Panc1 (cell line): ENCODE results near the gene CPNE9. TPM values are rescaled to one million over a fixed set of nuclear protein-coding genes. Genes with fewer than 3 reads are reported as not detected.

Source experiments
- ATAC-seq: fragments of 200-7000 bp; cut with Tn5 transposase; 2 replicates; pipeline ENCODE4 v1.9.1; 2020; ENCODE audit warnings: mild to moderate bottlenecking, moderate library complexity
- BruUV-seq: library from RNA; stranded (reverse); fragments of 400-500 nt; replicated peaks from 2 replicates; lab custom pipeline; 2021; lab: Mats Ljungman, UMichigan
- CTCF ChIA-PET: fragments of 300-600 bp; sonication (Branson Sonifier 250); formaldehyde crosslinking; loops from one replicate; lab custom pipeline; 2022; ENCODE audit warnings: antibody characterized with exemption; lab: Charles Lee
- POLR2A ChIA-PET: fragments of 300-600 bp; sonication (Branson Sonifier 250); formaldehyde crosslinking; loops from one replicate; lab custom pipeline; 2022; ENCODE audit warnings: antibody characterized with exemption; lab: Charles Lee
- DNase-seq: peaks from one replicate; pipeline ENCODE4 v3.0.0-alpha.2; 2010; ENCODE audit warnings: low read depth, low spot score
- H3K27ac ChIP-seq: 2 replicates; pipeline ENCODE4 v1.5.1; 2011; ENCODE audit warnings: mild to moderate bottlenecking, low read length, inconsistent platforms
- H3K27me3 ChIP-seq: fragments of 200-500 bp; sonication (Bioruptor generic); 2 replicates; pipeline ENCODE4 v1.6.0; 2014; ENCODE audit warnings: low read length, inconsistent platforms; ENCODE audit not compliant: control insufficient read depth, insufficient read depth
- H3K36me3 ChIP-seq: fragments of 200-500 bp; sonication (Bioruptor generic); 2 replicates; pipeline ENCODE4 v1.5.1; 2014; ENCODE audit warnings: inconsistent platforms, mild to moderate bottlenecking, low read length, moderate library complexity; ENCODE audit not compliant: control insufficient read depth, insufficient read depth
- H3K4me1 ChIP-seq: 2 replicates; pipeline ENCODE4 v1.5.1; 2011; ENCODE audit warnings: inconsistent platforms, mild to moderate bottlenecking, low read length, moderate library complexity; ENCODE audit not compliant: control insufficient read depth, insufficient read depth
- H3K4me3 ChIP-seq, 2 experiments: 2 replicates each; pipeline ENCODE4 v1.5.1; 2011 to 2012; ENCODE audit warnings: low read depth in 2 of 2, low read length in 2 of 2, mild to moderate bottlenecking in 2 of 2, inconsistent platforms in 1 of 2, moderate library complexity in 1 of 2
- H3K9me3 ChIP-seq: fragments of 200-500 bp; sonication (Bioruptor generic); 2 replicates; pipeline ENCODE4 v1.5.1; 2014; ENCODE audit warnings: low read depth, mild to moderate bottlenecking, inconsistent platforms, low read length, moderate library complexity; ENCODE audit not compliant: control insufficient read depth, insufficient read depth
- POLR2AphosphoS5 ChIP-seq: IDR thresholded peaks from 2 replicates; pipeline ENCODE4 v1.6.1; 2012; ENCODE audit warnings: mild to moderate bottlenecking, low read depth, low read length, moderate library complexity
- SIN3A ChIP-seq: IDR thresholded peaks from 2 replicates; pipeline ENCODE4 v1.6.1; 2012; ENCODE audit warnings: low read depth, mild to moderate bottlenecking, low read length, moderate library complexity, borderline replicate concordance; ENCODE audit not compliant: insufficient read depth
- TCF7L2 ChIP-seq: IDR thresholded peaks from 2 replicates; pipeline ENCODE4 v1.6.1; 2011; ENCODE audit warnings: mild to moderate bottlenecking, low read depth, low read length, inconsistent platforms
- in situ Hi-C: cut with HindIII; loops from 2 replicates; pipeline ENCODE4 v1.10.0; 2016; ENCODE audit warnings: low sequenced_read_pairs, low pct_unique_long_range_greater_than_20kb
- intact Hi-C: fragments of 100-400 bp; cut with micrococcal nuclease; formaldehyde crosslinking; loops from one replicate; pipeline ENCODE4 v1.10.0; 2022; ENCODE audit not compliant: unreplicated experiment
- total RNA-seq: library from RNA; stranded (reverse); gene quantifications from one replicate; pipeline ENCODE4 v1.2.1, GENCODE V29; 2021; ENCODE audit not compliant: unreplicated experiment
- TF ChIP-seq, protein P1 (sequence below): fragments of 450-650 bp; IDR thresholded peaks from 2 replicates; pipeline ENCODE4 v1.5.1; 2017; ENCODE audit warnings: mild to moderate bottlenecking
- TF ChIP-seq, protein P2 (sequence below), 2 experiments: IDR thresholded peaks; 2 replicates each; pipeline ENCODE4 v1.6.1; 2011 to 2012; ENCODE audit warnings: low read depth in 2 of 2, control low read depth in 1 of 2, low read length in 1 of 2, mild to moderate bottlenecking in 1 of 2, moderate library complexity in 1 of 2; ENCODE audit not compliant: insufficient read depth in 1 of 2

CPNE9 gene
- total RNA-seq, 1 experiment from 2014 or later: 0.13 TPM

DNA sequence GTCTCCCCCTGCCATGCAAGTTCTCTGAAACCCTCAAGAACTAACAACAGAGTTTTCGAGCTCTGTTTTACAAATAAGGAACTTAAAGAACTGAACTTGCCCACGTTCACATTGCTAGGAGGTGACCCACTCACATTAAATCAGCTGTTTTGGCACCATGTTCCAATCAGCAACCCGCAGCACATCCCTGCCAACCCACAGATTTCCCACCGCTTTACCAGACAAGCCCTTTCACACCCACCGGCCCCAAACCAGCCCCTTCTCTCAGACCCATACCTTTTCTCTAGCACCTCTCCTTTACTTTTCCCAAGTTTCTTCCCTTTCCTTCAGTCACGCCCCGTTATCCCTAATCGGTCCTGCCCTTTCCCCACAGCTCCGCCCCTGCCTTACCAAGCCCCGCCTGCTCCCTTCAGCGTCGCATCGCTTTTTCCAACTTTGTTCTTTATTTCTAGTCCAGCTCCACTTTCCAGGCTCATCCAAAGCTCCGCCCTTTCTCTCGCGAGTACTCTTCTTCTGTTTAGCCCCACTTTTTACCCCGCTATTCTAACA, 27.1 kb downstream of the CPNE9 start:
- CTCF ChIA-PET: interaction anchor here (0.6 to 1.2 kb wide), 4 partner anchors 84 to 532 kb away, joined by 3 to 5 read pairs (median 4); no protein-coding TSS in a partner anchor
- DNase-seq: no peak
- ATAC-seq: peak; percentile 88
- no TSS peak for BruUV-seq
- in situ Hi-C loops (no loop called here), intact Hi-C loops (no loop called here)
- Histone ChIP-seq H3K27me3 (no peaks in the 10 kb centered on the region), H3K4me1 (peaks cover 7% of the 10 kb centered on the region; the same call in 1 of the 2 replicates), H3K4me3 (peak overlapping the region; percentile 69 to 84), H3K36me3 (no peaks in the 10 kb centered on the region; the same call in 1 of the 2 replicates), H3K9me3 (no peaks in the 10 kb centered on the region), H3K27ac (peak overlapping the region; percentile 74)
- POLR2A ChIA-PET: interaction anchor here (0.7 kb wide), 1 partner anchor 183 kb away, joined by 4 read pairs; no protein-coding TSS in a partner anchor
- TF ChIP-seq SIN3A: no peak
- no peak for TF ChIP-seq TCF7L2
- TF ChIP-seq, protein P1, sequence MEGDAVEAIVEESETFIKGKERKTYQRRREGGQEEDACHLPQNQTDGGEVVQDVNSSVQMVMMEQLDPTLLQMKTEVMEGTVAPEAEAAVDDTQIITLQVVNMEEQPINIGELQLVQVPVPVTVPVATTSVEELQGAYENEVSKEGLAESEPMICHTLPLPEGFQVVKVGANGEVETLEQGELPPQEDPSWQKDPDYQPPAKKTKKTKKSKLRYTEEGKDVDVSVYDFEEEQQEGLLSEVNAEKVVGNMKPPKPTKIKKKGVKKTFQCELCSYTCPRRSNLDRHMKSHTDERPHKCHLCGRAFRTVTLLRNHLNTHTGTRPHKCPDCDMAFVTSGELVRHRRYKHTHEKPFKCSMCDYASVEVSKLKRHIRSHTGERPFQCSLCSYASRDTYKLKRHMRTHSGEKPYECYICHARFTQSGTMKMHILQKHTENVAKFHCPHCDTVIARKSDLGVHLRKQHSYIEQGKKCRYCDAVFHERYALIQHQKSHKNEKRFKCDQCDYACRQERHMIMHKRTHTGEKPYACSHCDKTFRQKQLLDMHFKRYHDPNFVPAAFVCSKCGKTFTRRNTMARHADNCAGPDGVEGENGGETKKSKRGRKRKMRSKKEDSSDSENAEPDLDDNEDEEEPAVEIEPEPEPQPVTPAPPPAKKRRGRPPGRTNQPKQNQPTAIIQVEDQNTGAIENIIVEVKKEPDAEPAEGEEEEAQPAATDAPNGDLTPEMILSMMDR: no peak
- TF ChIP-seq, protein P2, sequence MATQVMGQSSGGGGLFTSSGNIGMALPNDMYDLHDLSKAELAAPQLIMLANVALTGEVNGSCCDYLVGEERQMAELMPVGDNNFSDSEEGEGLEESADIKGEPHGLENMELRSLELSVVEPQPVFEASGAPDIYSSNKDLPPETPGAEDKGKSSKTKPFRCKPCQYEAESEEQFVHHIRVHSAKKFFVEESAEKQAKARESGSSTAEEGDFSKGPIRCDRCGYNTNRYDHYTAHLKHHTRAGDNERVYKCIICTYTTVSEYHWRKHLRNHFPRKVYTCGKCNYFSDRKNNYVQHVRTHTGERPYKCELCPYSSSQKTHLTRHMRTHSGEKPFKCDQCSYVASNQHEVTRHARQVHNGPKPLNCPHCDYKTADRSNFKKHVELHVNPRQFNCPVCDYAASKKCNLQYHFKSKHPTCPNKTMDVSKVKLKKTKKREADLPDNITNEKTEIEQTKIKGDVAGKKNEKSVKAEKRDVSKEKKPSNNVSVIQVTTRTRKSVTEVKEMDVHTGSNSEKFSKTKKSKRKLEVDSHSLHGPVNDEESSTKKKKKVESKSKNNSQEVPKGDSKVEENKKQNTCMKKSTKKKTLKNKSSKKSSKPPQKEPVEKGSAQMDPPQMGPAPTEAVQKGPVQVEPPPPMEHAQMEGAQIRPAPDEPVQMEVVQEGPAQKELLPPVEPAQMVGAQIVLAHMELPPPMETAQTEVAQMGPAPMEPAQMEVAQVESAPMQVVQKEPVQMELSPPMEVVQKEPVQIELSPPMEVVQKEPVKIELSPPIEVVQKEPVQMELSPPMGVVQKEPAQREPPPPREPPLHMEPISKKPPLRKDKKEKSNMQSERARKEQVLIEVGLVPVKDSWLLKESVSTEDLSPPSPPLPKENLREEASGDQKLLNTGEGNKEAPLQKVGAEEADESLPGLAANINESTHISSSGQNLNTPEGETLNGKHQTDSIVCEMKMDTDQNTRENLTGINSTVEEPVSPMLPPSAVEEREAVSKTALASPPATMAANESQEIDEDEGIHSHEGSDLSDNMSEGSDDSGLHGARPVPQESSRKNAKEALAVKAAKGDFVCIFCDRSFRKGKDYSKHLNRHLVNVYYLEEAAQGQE (IDR thresholded peaks at IDR 0.05; ENCODE audit: insufficient read depth in 1 of 2, low read depth in 2 of 2, low read length in 1 of 2): no peak
- TF ChIP-seq POLR2AphosphoS5: no peak

DNA sequence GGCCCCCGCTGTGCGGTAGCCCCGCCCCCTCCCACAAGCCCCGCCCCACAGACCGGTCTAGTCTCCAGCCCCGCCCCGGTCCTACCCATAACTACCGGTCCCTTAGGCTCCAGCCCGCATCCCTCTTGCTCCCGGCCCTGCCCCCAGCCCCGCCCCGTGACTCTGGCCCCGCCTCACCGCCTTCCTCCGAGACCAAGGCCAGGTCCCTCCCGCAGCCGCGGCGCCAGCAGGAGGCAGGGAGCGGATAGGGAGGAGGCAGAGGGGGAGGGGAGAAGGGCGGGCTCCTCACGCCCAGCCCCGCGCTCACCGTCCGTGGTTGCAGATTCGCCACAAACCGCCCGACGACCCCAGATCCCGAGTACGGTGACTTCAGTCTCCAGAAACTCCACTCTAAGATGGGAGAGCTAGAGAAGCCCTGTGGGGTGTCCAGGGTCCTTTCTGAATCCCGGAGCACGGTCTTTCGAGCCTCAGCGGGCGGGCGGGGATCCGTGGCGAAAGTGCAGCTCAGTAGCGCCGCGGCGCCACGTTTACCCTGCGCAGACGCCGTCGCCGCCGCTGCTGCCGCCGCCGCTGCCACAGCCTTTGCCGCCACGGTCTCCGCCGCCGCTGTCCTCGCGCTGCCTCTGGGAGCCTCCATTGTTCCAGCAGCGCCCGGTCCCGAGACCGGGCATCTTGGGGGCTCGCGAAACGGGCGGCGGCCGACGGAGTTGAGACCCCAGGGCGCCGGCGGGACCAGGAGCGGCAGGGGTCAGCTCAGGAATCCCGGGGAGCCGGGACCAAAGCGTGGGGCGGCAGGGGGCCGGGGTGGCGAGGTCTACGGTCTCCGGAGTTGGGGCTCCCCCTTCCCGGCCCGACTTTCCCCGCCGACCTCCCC, 27.8 kb downstream of the CPNE9 start, which contains the start of gene BRPF1:
Gene BRPF1, plus strand, starts transcription at position 530 of the 874 bp plus-strand sequence. CDS start 2,406 bp downstream, outside the sequence.
- Histone ChIP-seq H3K9me3 (no peaks in the 10 kb centered on the region), H3K4me1 (peaks cover 7% of the 10 kb centered on the region; the same call in 1 of the 2 replicates), H3K27ac (peak within 1 kb of the TSS; percentile 83), H3K36me3 (no peaks in the 10 kb centered on the region; the same call in 1 of the 2 replicates), H3K27me3 (no peaks in the 10 kb centered on the region), H3K4me3 (peak within 1 kb of the TSS; percentile 70 to 84)
- in situ Hi-C loops (no loop called here), intact Hi-C loops (no loop called here)
- BruUV-seq: no TSS peak
- DNase-seq (peak; percentile 74), ATAC-seq (peak; percentile 98)
- CTCF ChIA-PET: interaction anchor here (0.6 to 1.2 kb wide), 5 partner anchors 50 to 531 kb away, joined by 3 to 5 read pairs (median 3); no protein-coding TSS in a partner anchor
- POLR2A ChIA-PET: interaction anchor here (0.5 to 0.7 kb wide), 3 partner anchors 10 to 184 kb away, joined by 3 to 8 read pairs (median 4); no protein-coding TSS in a partner anchor
- TF ChIP-seq SIN3A (0 out of 2 replicates have a peak, but pooled peaks have one; percentile 47), TCF7L2 (no peak)
